ENCODE data around the gene RGS14.

RGS14 gene

GRCh38 chr5:177349362-177349647 lies 8.4 kb upstream of the RGS14 start:
- H3K4me2 ChIP-seq (ENCODE audit: low read length) = peak overlapping the region; percentile 71
- H3K4me3 ChIP-seq (ENCODE audit: low read length) = peak overlapping the region; percentile 89
- H3K27me3 ChIP-seq (ENCODE audit: control insufficient read depth, low read length) = no peaks in the 10 kb centered on the region
- H3K36me3 ChIP-seq (ENCODE audit: control insufficient read depth, low read length) = peaks cover 43% of the 10 kb centered on the region
- TF ChIP-seq CTCF (IDR thresholded peaks at IDR 0.05; ENCODE audit: low read depth, low read length, poor library complexity, severe bottlenecking) = no peak
- no peak for TF ChIP-seq EZH2phosphoT487 (IDR thresholded peaks at IDR 0.05; ENCODE audit: borderline replicate concordance, low read length)
- H3K27ac ChIP-seq (ENCODE audit: low read depth, low read length) = no peak overlapping the region
- peaks cover 70% of the 10 kb centered on the region for H3K79me2 ChIP-seq (ENCODE audit: control insufficient read depth, low read length)
- 0 out of 2 replicates have a peak, but pooled peaks cover 3% of the 10 kb centered on the region for H3F3A ChIP-seq (ENCODE audit: control insufficient read depth, insufficient read depth)
- no peaks in the 10 kb centered on the region for H3K9me2 ChIP-seq (replicated peaks; ENCODE audit: control insufficient read depth, low read length)
- no peaks in the 10 kb centered on the region for H3K9me3 ChIP-seq (ENCODE audit: control insufficient read depth, insufficient read depth, low read length)
- H3K4me1 ChIP-seq (ENCODE audit: control insufficient read depth, low read length) = peaks cover 33% of the 10 kb centered on the region
- peaks cover 19% of the 10 kb centered on the region; the same call in 1 of the 2 replicates for H4K20me1 ChIP-seq (ENCODE audit: control insufficient read depth, insufficient read depth, low read depth, low read length)

GRCh38 chr5:177349762-177350161 lies 8.0 kb upstream of the RGS14 start:
- TF ChIP-seq CTCF (IDR thresholded peaks at IDR 0.05; ENCODE audit: low read depth, low read length, poor library complexity, severe bottlenecking) (no peak), EZH2phosphoT487 (IDR thresholded peaks at IDR 0.05; ENCODE audit: borderline replicate concordance, low read length) (no peak)
- peaks cover 43% of the 10 kb centered on the region for H3K36me3 ChIP-seq (ENCODE audit: control insufficient read depth, low read length)
- 0 out of 2 replicates have a peak, but pooled peaks cover 3% of the 10 kb centered on the region for H3F3A ChIP-seq (ENCODE audit: control insufficient read depth, insufficient read depth)
- no peaks in the 10 kb centered on the region for H3K27me3 ChIP-seq (ENCODE audit: control insufficient read depth, low read length)
- H3K79me2 ChIP-seq (ENCODE audit: control insufficient read depth, low read length) = peaks cover 65% of the 10 kb centered on the region
- peaks cover 19% of the 10 kb centered on the region; the same call in 1 of the 2 replicates for H4K20me1 ChIP-seq (ENCODE audit: control insufficient read depth, insufficient read depth, low read depth, low read length)
- peaks cover 33% of the 10 kb centered on the region for H3K4me1 ChIP-seq (ENCODE audit: control insufficient read depth, low read length)
- no peaks in the 10 kb centered on the region for H3K9me3 ChIP-seq (ENCODE audit: control insufficient read depth, insufficient read depth, low read length)
- H3K9me2 ChIP-seq (replicated peaks; ENCODE audit: control insufficient read depth, low read length) = no peaks in the 10 kb centered on the region
- peak overlapping the region; percentile 89 for H3K4me3 ChIP-seq (ENCODE audit: low read length)
- no peak overlapping the region for H3K27ac ChIP-seq (ENCODE audit: low read depth, low read length)
- H3K4me2 ChIP-seq (ENCODE audit: low read length) = peak overlapping the region; percentile 71

- Histone ChIP-seq H3K4me3 (ENCODE audit: low read length) (peak overlapping the region; percentile 89), H3F3A (ENCODE audit: control insufficient read depth, insufficient read depth) (0 out of 2 replicates have a peak, but pooled peaks cover 3% of the 10 kb centered on the region), H3K9me3 (ENCODE audit: control insufficient read depth, insufficient read depth, low read length) (peaks cover 4% of the 10 kb centered on the region; the same call in 1 of the 2 replicates), H3K27ac (ENCODE audit: low read depth, low read length) (peak overlapping the region; percentile 90), H3K79me2 (ENCODE audit: control insufficient read depth, low read length) (peaks cover 56% of the 10 kb centered on the region), H3K4me1 (ENCODE audit: control insufficient read depth, low read length) (peaks cover 36% of the 10 kb centered on the region), H3K36me3 (ENCODE audit: control insufficient read depth, low read length) (peaks cover 43% of the 10 kb centered on the region), H3K27me3 (ENCODE audit: control insufficient read depth, low read length) (no peaks in the 10 kb centered on the region), H3K4me2 (ENCODE audit: low read length) (peak overlapping the region; percentile 71), H3K9me2 (replicated peaks; ENCODE audit: control insufficient read depth, low read length) (no peaks in the 10 kb centered on the region), H4K20me1 (ENCODE audit: control insufficient read depth, insufficient read depth, low read depth, low read length) (peaks cover 19% of the 10 kb centered on the region; the same call in 1 of the 2 replicates)
- no peak for TF ChIP-seq EZH2phosphoT487 (IDR thresholded peaks at IDR 0.05; ENCODE audit: borderline replicate concordance, low read length)
- no peak for TF ChIP-seq CTCF (IDR thresholded peaks at IDR 0.05; ENCODE audit: low read depth, low read length, poor library complexity, severe bottlenecking)
Observed at GRCh38 chr5:177350776-177351391, 6.8 kb upstream of the RGS14 start.

Measured in DOHH2 (cell line).